ENCODE data around the gene GARNL3. TPM values are rescaled to one million over a fixed set of nuclear protein-coding genes. Genes with fewer than 3 reads are reported as not detected.
A peak's percentile ranks its signal among the peaks of the same experiment; 100 is the strongest.

Gene GARNL3
- total RNA-seq, 1 experiment from 2014 or later, result 6.1 TPM

GRCh38 chr9:127417131-127418036, 152.8 kb downstream of the GARNL3 start:
- BruUV-seq (replicated peaks), result no TSS peak
- H3K27me3 Mint-ChIP-seq (ENCODE audit: insufficient read depth, unreplicated experiment), result no peaks in the 10 kb centered on the region
- H3K27ac Mint-ChIP-seq (ENCODE audit: low read depth, unreplicated experiment), result no peak overlapping the region
- H3K4me1 Mint-ChIP-seq (ENCODE audit: insufficient read depth, unreplicated experiment), result peaks cover 30% of the 10 kb centered on the region
- POLR2A ChIA-PET, result interaction anchor here (0.6 to 1.6 kb wide), 5 partner anchors 18 to 210 kb away, joined by 3 to 7 read pairs (median 3); partner anchors contain the start of genes LRSAM1 and RPL12
- intact Hi-C loops (cut with micrococcal nuclease), result no loop called here
- CTCF ChIA-PET, result no interaction called here
- TF ChIP-seq, protein P1, sequence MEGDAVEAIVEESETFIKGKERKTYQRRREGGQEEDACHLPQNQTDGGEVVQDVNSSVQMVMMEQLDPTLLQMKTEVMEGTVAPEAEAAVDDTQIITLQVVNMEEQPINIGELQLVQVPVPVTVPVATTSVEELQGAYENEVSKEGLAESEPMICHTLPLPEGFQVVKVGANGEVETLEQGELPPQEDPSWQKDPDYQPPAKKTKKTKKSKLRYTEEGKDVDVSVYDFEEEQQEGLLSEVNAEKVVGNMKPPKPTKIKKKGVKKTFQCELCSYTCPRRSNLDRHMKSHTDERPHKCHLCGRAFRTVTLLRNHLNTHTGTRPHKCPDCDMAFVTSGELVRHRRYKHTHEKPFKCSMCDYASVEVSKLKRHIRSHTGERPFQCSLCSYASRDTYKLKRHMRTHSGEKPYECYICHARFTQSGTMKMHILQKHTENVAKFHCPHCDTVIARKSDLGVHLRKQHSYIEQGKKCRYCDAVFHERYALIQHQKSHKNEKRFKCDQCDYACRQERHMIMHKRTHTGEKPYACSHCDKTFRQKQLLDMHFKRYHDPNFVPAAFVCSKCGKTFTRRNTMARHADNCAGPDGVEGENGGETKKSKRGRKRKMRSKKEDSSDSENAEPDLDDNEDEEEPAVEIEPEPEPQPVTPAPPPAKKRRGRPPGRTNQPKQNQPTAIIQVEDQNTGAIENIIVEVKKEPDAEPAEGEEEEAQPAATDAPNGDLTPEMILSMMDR (IDR thresholded peaks at IDR 0.05; ENCODE audit: unreplicated experiment), result no peak
- no peaks in the 10 kb centered on the region for H3K9me3 Mint-ChIP-seq (ENCODE audit: unreplicated experiment)
- peak; percentile 94 for DNase-seq (ENCODE audit: unreplicated experiment)
- peak overlapping the region; percentile 33 for H3K4me3 Mint-ChIP-seq (ENCODE audit: unreplicated experiment)
- no peaks in the 10 kb centered on the region for H3K36me3 Mint-ChIP-seq (ENCODE audit: insufficient read depth, unreplicated experiment)

GRCh38 chr9:127418037-127418471, 153.5 kb downstream of the GARNL3 start:
- BruUV-seq (replicated peaks), result no TSS peak
- ChIA-PET POLR2A (interaction anchor here (0.6 to 1.6 kb wide), 2 partner anchors 19 to 210 kb away, joined by 3 to 7 read pairs; no protein-coding TSS in a partner anchor), CTCF (no interaction called here)
- H3K4me3 Mint-ChIP-seq (ENCODE audit: unreplicated experiment), result peak overlapping the region; percentile 33
- no peaks in the 10 kb centered on the region for H3K27me3 Mint-ChIP-seq (ENCODE audit: insufficient read depth, unreplicated experiment)
- TF ChIP-seq, protein P1 (IDR thresholded peaks at IDR 0.05; ENCODE audit: unreplicated experiment), result no peak
- no peak overlapping the region for H3K27ac Mint-ChIP-seq (ENCODE audit: low read depth, unreplicated experiment)
- peaks cover 36% of the 10 kb centered on the region for H3K4me1 Mint-ChIP-seq (ENCODE audit: insufficient read depth, unreplicated experiment)
- H3K36me3 Mint-ChIP-seq (ENCODE audit: insufficient read depth, unreplicated experiment), result no peaks in the 10 kb centered on the region
- intact Hi-C loops (cut with micrococcal nuclease), result no loop called here
- no peaks in the 10 kb centered on the region for H3K9me3 Mint-ChIP-seq (ENCODE audit: unreplicated experiment)
- peak; percentile 14 for DNase-seq (ENCODE audit: unreplicated experiment)

DNA sequence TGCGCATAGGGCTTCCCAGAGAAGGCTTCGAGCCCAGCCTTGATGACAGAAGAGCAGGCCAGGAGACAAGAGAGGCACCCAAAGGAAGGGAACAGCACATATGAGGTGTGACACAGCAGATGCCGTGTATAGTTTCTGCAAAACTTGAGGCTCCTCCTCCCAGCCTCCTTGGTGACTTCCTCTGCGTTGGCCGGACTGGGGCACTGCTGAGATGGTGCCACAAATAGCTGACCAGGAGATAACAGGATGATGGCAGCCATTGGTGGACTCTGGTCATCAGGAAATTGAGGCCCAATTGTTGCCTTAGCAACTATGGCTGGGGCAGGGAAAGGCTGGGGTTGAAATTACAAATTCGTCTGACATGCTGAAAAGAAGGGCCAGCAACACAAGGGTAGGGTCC, 154.8 kb downstream of the GARNL3 start:
- Mint-ChIP-seq H3K27ac (ENCODE audit: low read depth, unreplicated experiment) (no peak overlapping the region), H3K4me3 (ENCODE audit: unreplicated experiment) (no peak overlapping the region), H3K36me3 (ENCODE audit: insufficient read depth, unreplicated experiment) (no peaks in the 10 kb centered on the region), H3K9me3 (ENCODE audit: unreplicated experiment) (no peaks in the 10 kb centered on the region), H3K4me1 (ENCODE audit: insufficient read depth, unreplicated experiment) (peaks cover 36% of the 10 kb centered on the region), H3K27me3 (ENCODE audit: insufficient read depth, unreplicated experiment) (no peaks in the 10 kb centered on the region)
- DNase-seq (ENCODE audit: unreplicated experiment), result no peak
- ChIA-PET CTCF (interaction anchor here (0.7 kb wide), 1 partner anchor 731 kb away, joined by 3 read pairs; no protein-coding TSS in a partner anchor), POLR2A (interaction anchor here (1.0 kb wide), 1 partner anchor 198 kb away, joined by 4 read pairs; no protein-coding TSS in a partner anchor)
- BruUV-seq (replicated peaks), result no TSS peak
- TF ChIP-seq, protein P1 (IDR thresholded peaks at IDR 0.05; ENCODE audit: unreplicated experiment), result no peak
- intact Hi-C loops (cut with micrococcal nuclease), result no loop called here

DNA sequence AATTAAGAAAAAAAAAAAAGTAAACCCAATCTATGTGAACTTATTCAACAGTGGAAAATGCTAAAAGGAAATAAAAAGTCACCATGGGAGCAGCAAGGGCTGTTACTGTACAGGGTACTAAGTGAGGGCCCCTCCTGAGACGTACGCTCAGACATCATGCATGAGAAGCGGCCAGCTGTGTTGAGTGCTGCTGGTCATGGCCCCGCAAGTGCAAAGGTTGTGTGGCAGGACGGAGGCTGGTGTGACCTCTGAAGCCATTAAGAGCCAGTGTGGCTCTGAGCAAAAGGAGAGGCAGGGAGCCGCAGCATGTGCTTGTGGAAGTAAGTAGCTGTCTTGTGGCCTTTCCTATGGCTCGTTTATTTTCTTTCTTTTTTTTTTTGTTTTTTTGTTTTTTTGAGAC, 156.5 kb downstream of the GARNL3 start:
- Mint-ChIP-seq H3K4me3 (ENCODE audit: unreplicated experiment) (no peak overlapping the region), H3K4me1 (ENCODE audit: insufficient read depth, unreplicated experiment) (peaks cover 32% of the 10 kb centered on the region), H3K36me3 (ENCODE audit: insufficient read depth, unreplicated experiment) (no peaks in the 10 kb centered on the region), H3K27me3 (ENCODE audit: insufficient read depth, unreplicated experiment) (no peaks in the 10 kb centered on the region), H3K27ac (ENCODE audit: low read depth, unreplicated experiment) (no peak overlapping the region), H3K9me3 (ENCODE audit: unreplicated experiment) (no peaks in the 10 kb centered on the region)
- TF ChIP-seq, protein P1 (IDR thresholded peaks at IDR 0.05; ENCODE audit: unreplicated experiment), result no peak
- intact Hi-C loops (cut with micrococcal nuclease), result loop anchor here (10.0 kb wide), 1 partner anchor 164 kb away; no protein-coding TSS in a partner anchor
- POLR2A ChIA-PET, result interaction anchor here (0.6 to 1.2 kb wide), 3 partner anchors 29 to 628 kb away, joined by 3 to 5 read pairs (median 4); no protein-coding TSS in a partner anchor
- BruUV-seq (replicated peaks), result no TSS peak
- CTCF ChIA-PET, result interaction anchor here (0.6 to 0.7 kb wide), 3 partner anchors 28 to 90 kb away, joined by 3 read pairs; no protein-coding TSS in a partner anchor
- no peak for DNase-seq (ENCODE audit: unreplicated experiment)

Data from MCF 10A (cell line).